ENCODE measurements around the gene RABGEF1. TPM values are rescaled to one million over a fixed set of nuclear protein-coding genes. Genes with fewer than 3 reads are reported as not detected.

Gene RABGEF1
- total and polyA plus RNA-seq, 2 donors (not counting 1 experiment from before 2014, with no cell fraction given), result 27.9 to 31.0 TPM

GRCh38 chr7:66727058-66727457 is 13.5 kb upstream of the RABGEF1 start:
- peaks cover 2% of the 10 kb centered on the region for H3K9me3 Mint-ChIP-seq (ENCODE audit: insufficient read depth)
- CTCF ChIA-PET, result no interaction called here
- no peak overlapping the region for H3K27ac ChIP-seq (ENCODE audit: low read length in 2 of 2)
- peaks cover 0 to 9% of the 10 kb centered on the region in 2 experiments for H3K36me3 ChIP-seq (replicated peaks in 1 of 2; ENCODE audit: control extremely low read depth in 1 of 2, control insufficient read depth in 1 of 2, extremely low read depth in 1 of 2, insufficient read depth in 2 of 2, low read length in 1 of 2)
- H3K4me2 ChIP-seq (replicated peaks; ENCODE audit: low read depth, low read length, poor library complexity, severe bottlenecking), result no peak overlapping the region
- intact Hi-C loops (cut with micrococcal nuclease), result no loop called here
- H4K20me1 ChIP-seq (ENCODE audit: control insufficient read depth, insufficient read depth, low read length, poor library complexity, severe bottlenecking), result peaks cover 6% of the 10 kb centered on the region
- H3K4me3 ChIP-seq (ENCODE audit: control extremely low read depth in 1 of 5, extremely low read depth in 1 of 5, insufficient read depth in 1 of 5, low read depth in 2 of 5, low read length in 4 of 5), result no peak overlapping the region
- H3K27me3 ChIP-seq (replicated peaks in 1 of 4; ENCODE audit: control extremely low read depth in 1 of 4, control insufficient read depth in 3 of 4, insufficient read depth in 4 of 4, low read length in 3 of 4), result no peaks in the 10 kb centered on the region
- H3K27me3 Mint-ChIP-seq, result no peaks in the 10 kb centered on the region
- no peak for DNase-seq
- H2AFZ ChIP-seq (ENCODE audit: insufficient read depth, low read depth, low read length, poor library complexity, severe bottlenecking), result no peak overlapping the region
- POLR2A ChIA-PET, result no interaction called here
- no peak overlapping the region for H3K9ac ChIP-seq (ENCODE audit: low read length)
- H3K4me3 Mint-ChIP-seq, result no peak overlapping the region
- WGBS (ENCODE audit: insufficient coverage), result 100% methylated on average over 3 of the region's 3 CpGs
- no peak for TF ChIP-seq CTCF (IDR thresholded peaks at IDR 0.05)
- peaks cover 4 to 7% (median 6%) of the 10 kb centered on the region in 3 donors for H3K9me3 ChIP-seq (ENCODE audit: control extremely low read depth in 1 of 3, control insufficient read depth in 2 of 3, insufficient read depth in 1 of 3, low read length in 2 of 3)
- H3K4me1 ChIP-seq (ENCODE audit: control insufficient read depth in 2 of 2, insufficient read depth in 2 of 2, low read length in 2 of 2), result peaks cover 0 to 1% of the 10 kb centered on the region in 2 donors
- ATAC-seq (ENCODE audit: low read depth), result no peak
- peaks cover 2% of the 10 kb centered on the region for H3K4me1 Mint-ChIP-seq
- peaks cover 17% of the 10 kb centered on the region for H3K79me2 ChIP-seq (ENCODE audit: control insufficient read depth, insufficient read depth, low read length)
- no peak overlapping the region for H3K27ac Mint-ChIP-seq

- Histone ChIP-seq H3K4me1 (ENCODE audit: control insufficient read depth in 2 of 2, insufficient read depth in 2 of 2, low read length in 2 of 2) (peaks cover 0 to 8% of the 10 kb centered on the region in 2 donors), H3K4me3 (ENCODE audit: control extremely low read depth in 1 of 5, extremely low read depth in 1 of 5, insufficient read depth in 1 of 5, low read depth in 2 of 5, low read length in 4 of 5) (no peak overlapping the region), H3K36me3 (replicated peaks in 1 of 2; ENCODE audit: control extremely low read depth in 1 of 2, control insufficient read depth in 1 of 2, extremely low read depth in 1 of 2, insufficient read depth in 2 of 2, low read length in 1 of 2) (peaks cover 0 to 9% of the 10 kb centered on the region in 2 experiments), H3K27ac (ENCODE audit: low read length in 2 of 2) (no peak overlapping the region), H2AFZ (ENCODE audit: insufficient read depth, low read depth, low read length, poor library complexity, severe bottlenecking) (no peak overlapping the region), H4K20me1 (ENCODE audit: control insufficient read depth, insufficient read depth, low read length, poor library complexity, severe bottlenecking) (peaks cover 9% of the 10 kb centered on the region), H3K9ac (ENCODE audit: low read length) (no peak overlapping the region), H3K9me3 (ENCODE audit: control extremely low read depth in 1 of 3, control insufficient read depth in 2 of 3, insufficient read depth in 1 of 3, low read length in 2 of 3) (peaks cover 4 to 7% (median 6%) of the 10 kb centered on the region in 3 donors), H3K4me2 (replicated peaks; ENCODE audit: low read depth, low read length, poor library complexity, severe bottlenecking) (no peak overlapping the region), H3K79me2 (ENCODE audit: control insufficient read depth, insufficient read depth, low read length) (peaks cover 25% of the 10 kb centered on the region), H3K27me3 (replicated peaks in 1 of 4; ENCODE audit: control extremely low read depth in 1 of 4, control insufficient read depth in 3 of 4, insufficient read depth in 4 of 4, low read length in 3 of 4) (no peaks in the 10 kb centered on the region)
- ATAC-seq (ENCODE audit: low read depth), result no peak
- intact Hi-C loops (cut with micrococcal nuclease), result no loop called here
- DNase-seq, result no peak
- TF ChIP-seq CTCF (IDR thresholded peaks at IDR 0.05), result no peak
- no peak for TF ChIP-seq EZH2 (IDR thresholded peaks at IDR 0.05; ENCODE audit: borderline replicate concordance, insufficient read depth, low read depth, low read length, poor library complexity, severe bottlenecking)
- H3K4me1 Mint-ChIP-seq, result peaks cover 11% of the 10 kb centered on the region
- peaks cover 2% of the 10 kb centered on the region for H3K9me3 Mint-ChIP-seq (ENCODE audit: insufficient read depth)
- 99% methylated on average over 6 of the region's 6 CpGs for WGBS (ENCODE audit: insufficient coverage)
- H3K27ac Mint-ChIP-seq, result no peak overlapping the region
- ChIA-PET POLR2A (no interaction called here), CTCF (no interaction called here)
- H3K4me3 Mint-ChIP-seq, result no peak overlapping the region
- H3K27me3 Mint-ChIP-seq, result no peaks in the 10 kb centered on the region
Observed at GRCh38 chr7:66728571-66728970, 12.0 kb upstream of the RABGEF1 start.
